ENCODE data around the gene MYT1.

DNA sequence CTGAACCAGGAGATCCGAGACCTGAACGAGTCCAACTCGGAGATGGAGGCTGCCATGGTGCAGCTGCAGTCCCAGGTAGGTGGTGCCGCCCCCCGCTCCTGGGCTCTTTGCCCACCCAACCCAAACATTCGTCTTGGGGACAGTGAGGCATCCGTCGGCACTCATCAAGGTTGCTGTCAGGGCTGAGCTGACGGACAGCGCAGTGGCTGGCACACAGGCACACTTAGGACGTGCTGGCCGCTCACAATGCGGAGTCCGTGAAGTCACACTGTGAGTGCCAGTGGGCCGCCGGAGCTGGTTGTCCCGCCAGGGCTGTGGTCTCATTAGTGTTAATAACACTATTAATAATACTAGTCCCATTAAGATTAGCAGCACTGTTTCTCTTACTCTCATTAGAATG lies 73.1 kb downstream of the MYT1 start:
- TF ChIP-seq, protein P1, sequence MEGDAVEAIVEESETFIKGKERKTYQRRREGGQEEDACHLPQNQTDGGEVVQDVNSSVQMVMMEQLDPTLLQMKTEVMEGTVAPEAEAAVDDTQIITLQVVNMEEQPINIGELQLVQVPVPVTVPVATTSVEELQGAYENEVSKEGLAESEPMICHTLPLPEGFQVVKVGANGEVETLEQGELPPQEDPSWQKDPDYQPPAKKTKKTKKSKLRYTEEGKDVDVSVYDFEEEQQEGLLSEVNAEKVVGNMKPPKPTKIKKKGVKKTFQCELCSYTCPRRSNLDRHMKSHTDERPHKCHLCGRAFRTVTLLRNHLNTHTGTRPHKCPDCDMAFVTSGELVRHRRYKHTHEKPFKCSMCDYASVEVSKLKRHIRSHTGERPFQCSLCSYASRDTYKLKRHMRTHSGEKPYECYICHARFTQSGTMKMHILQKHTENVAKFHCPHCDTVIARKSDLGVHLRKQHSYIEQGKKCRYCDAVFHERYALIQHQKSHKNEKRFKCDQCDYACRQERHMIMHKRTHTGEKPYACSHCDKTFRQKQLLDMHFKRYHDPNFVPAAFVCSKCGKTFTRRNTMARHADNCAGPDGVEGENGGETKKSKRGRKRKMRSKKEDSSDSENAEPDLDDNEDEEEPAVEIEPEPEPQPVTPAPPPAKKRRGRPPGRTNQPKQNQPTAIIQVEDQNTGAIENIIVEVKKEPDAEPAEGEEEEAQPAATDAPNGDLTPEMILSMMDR (IDR thresholded peaks at IDR 0.05; ENCODE audit: poor library complexity): no peak
- no peak for TF ChIP-seq EZH2 (IDR thresholded peaks at IDR 0.05; ENCODE audit: borderline replicate concordance)

All from hepatocyte (in vitro differentiated cells).